Loucy (cell line): ENCODE results near the gene CXorf38.
A peak's percentile ranks its signal among the peaks of the same experiment; 100 is the strongest.

Experiments used
- H2AFZ ChIP-seq: fragments of 200-600 bp; sonication (generic); 2 replicates; pipeline ENCODE4 v1.6.0; 2016; ENCODE audit warnings: antibody characterized with exemption, mild to moderate bottlenecking, low read length, moderate library complexity
- H3F3A ChIP-seq: fragments of 200-600 bp; 2 replicates; pipeline ENCODE4 v1.6.0; 2016; ENCODE audit warnings: antibody characterized with exemption, low read depth, mild to moderate bottlenecking
- H3K27me3 ChIP-seq: fragments of 200-600 bp; sonication (generic); 2 replicates; pipeline ENCODE4 v1.6.1; 2014; ENCODE audit warnings: low read length, mild to moderate bottlenecking; ENCODE audit not compliant: insufficient read depth, poor library complexity, severe bottlenecking
- H3K36me3 ChIP-seq: fragments of 200-600 bp; sonication (generic); 2 replicates; pipeline ENCODE4 v1.6.1; 2016; ENCODE audit warnings: low read length; ENCODE audit not compliant: insufficient read depth
- H3K4me1 ChIP-seq: fragments of 200-600 bp; sonication (generic); 2 replicates; pipeline ENCODE4 v1.5.1; 2014; ENCODE audit warnings: low read length, mild to moderate bottlenecking; ENCODE audit not compliant: insufficient read depth, poor library complexity, severe bottlenecking
- H3K4me2 ChIP-seq: fragments of 200-600 bp; sonication (generic); 2 replicates; pipeline ENCODE4 v1.6.0; 2014; ENCODE audit warnings: antibody characterized with exemption, low read length, low read depth, mild to moderate bottlenecking; ENCODE audit not compliant: poor library complexity, severe bottlenecking
- H3K4me3 ChIP-seq: fragments of 200-600 bp; sonication (generic); 2 replicates; pipeline ENCODE4 v1.5.1; 2014; ENCODE audit warnings: low read length, mild to moderate bottlenecking, mixed read lengths; ENCODE audit not compliant: poor library complexity, severe bottlenecking
- H3K79me2 ChIP-seq: fragments of 200-600 bp; sonication (generic); 2 replicates; pipeline ENCODE4 v1.6.1; 2014; ENCODE audit warnings: low read length; ENCODE audit not compliant: insufficient read depth
- H3K9ac ChIP-seq: fragments of 200-600 bp; sonication (generic); 2 replicates; pipeline ENCODE4 v1.6.0; 2014; ENCODE audit warnings: mild to moderate bottlenecking, low read depth, low read length, moderate library complexity; ENCODE audit not compliant: poor library complexity, severe bottlenecking
- H3K9me2 ChIP-seq: fragments of 200-600 bp; sonication (generic); replicated peaks from 2 replicates; pipeline ENCODE4 v1.6.1; 2016; ENCODE audit warnings: low read depth, low read length, mixed read lengths
- H3K9me3 ChIP-seq: fragments of 200-600 bp; sonication (generic); 2 replicates; pipeline ENCODE4 v1.6.1; 2014; ENCODE audit warnings: mild to moderate bottlenecking, antibody characterized with exemption, low read length, low read depth; ENCODE audit not compliant: insufficient read depth
- H4K20me1 ChIP-seq: fragments of 200-600 bp; sonication (generic); 2 replicates; pipeline ENCODE4 v1.6.0; 2014; ENCODE audit warnings: antibody characterized with exemption, low read length, mild to moderate bottlenecking; ENCODE audit not compliant: insufficient read depth, poor library complexity, severe bottlenecking
- EZH2phosphoT487 ChIP-seq: fragments of 200-600 bp; IDR thresholded peaks from 2 replicates; pipeline ENCODE4 v1.6.1; 2018; ENCODE audit warnings: antibody characterized with exemption, mild to moderate bottlenecking, moderate library complexity, borderline replicate concordance
- TF ChIP-seq, protein P1 (sequence below): fragments of 200-600 bp; sonication (generic); conservative IDR thresholded peaks from 2 replicates; pipeline ENCODE4 v1.5.1; 2014; ENCODE audit warnings: mild to moderate bottlenecking, antibody characterized with exemption, low read length

The CXorf38 gene

DNA sequence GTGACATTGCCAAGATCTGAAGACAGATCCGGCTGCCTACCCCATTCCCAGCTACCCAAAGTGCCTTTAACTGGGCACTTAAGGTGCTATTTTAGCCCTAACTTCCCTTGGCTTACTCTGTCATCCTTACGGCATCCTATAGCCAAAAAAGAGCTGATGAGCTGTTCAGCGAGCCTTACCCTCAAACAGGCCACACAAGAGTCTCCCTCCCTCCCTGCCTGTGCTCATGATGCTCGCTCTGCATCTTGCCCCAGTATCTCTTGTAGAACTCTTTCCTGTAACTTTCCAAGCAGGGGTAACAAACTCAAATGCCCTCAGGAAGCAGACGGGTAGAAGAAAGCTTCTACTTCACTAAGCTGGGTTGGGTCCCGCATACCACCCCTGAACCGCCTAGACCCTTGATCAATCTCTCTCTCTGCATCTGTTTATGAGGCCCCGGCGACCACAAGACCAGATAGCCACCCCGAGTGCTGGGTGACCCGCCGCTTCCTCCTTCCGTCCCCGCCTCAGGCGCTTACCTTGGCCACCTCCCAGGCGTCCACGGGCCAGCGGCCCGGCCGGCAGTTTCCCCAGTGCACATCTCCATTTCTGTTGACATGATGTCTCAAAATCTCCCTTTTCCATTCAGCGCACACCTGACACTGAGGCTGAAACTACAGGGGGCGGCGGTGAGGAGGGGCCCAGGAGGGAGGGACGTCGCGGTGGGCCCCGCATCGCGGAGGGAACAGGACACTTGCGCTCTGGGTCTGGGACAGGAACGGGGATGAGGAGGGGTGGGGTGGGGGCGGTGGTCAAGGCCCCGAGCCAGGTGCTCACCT is 663 bp downstream of the CXorf38 start:
- TF ChIP-seq, protein P1, sequence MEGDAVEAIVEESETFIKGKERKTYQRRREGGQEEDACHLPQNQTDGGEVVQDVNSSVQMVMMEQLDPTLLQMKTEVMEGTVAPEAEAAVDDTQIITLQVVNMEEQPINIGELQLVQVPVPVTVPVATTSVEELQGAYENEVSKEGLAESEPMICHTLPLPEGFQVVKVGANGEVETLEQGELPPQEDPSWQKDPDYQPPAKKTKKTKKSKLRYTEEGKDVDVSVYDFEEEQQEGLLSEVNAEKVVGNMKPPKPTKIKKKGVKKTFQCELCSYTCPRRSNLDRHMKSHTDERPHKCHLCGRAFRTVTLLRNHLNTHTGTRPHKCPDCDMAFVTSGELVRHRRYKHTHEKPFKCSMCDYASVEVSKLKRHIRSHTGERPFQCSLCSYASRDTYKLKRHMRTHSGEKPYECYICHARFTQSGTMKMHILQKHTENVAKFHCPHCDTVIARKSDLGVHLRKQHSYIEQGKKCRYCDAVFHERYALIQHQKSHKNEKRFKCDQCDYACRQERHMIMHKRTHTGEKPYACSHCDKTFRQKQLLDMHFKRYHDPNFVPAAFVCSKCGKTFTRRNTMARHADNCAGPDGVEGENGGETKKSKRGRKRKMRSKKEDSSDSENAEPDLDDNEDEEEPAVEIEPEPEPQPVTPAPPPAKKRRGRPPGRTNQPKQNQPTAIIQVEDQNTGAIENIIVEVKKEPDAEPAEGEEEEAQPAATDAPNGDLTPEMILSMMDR = no peak
- no peak for TF ChIP-seq EZH2phosphoT487
- Histone ChIP-seq H3K9me3 (no peaks in the 10 kb centered on the region), H3K79me2 (peaks cover 52% of the 10 kb centered on the region), H3K4me3 (peak overlapping the region; percentile 86), H3K9ac (peak overlapping the region; percentile 78), H3F3A (no peaks in the 10 kb centered on the region), H2AFZ (peak overlapping the region; percentile 55; the same call in 1 of the 2 replicates), H3K4me1 (peaks cover 14% of the 10 kb centered on the region), H4K20me1 (no peaks in the 10 kb centered on the region), H3K9me2 (no peaks in the 10 kb centered on the region), H3K27me3 (no peaks in the 10 kb centered on the region), H3K36me3 (no peaks in the 10 kb centered on the region), H3K4me2 (peak overlapping the region; percentile 94)

DNA sequence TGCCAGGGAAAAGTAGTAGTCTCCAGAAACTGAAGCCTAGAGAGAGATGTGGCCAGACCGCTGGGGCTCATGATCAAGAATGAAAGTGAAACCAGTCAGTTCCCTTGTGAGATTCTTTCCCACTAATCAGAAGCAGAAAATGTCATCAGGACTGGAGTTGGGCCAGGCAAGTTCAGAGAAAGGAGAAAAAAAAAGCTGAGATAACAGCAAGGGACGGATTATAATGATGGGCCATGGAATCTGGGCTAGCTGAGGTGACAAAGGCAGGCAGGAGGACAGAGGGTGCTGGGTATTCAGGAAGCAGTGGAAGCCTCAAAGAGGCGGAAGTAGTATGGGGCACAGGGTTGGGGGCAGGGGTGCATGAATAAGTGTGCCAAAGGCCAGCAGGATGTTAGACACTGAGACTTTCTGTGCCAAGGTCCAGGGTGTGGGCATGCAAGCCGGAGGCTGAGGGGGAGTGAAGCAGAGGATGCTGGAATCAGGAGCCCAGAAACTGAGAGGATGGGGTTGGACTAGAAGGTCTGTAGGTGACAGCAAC is 2.5 kb downstream of the CXorf38 start:
- H3K4me3 ChIP-seq = peak overlapping the region; percentile 76
- no peaks in the 10 kb centered on the region for H4K20me1 ChIP-seq
- H3K4me2 ChIP-seq = peak overlapping the region; percentile 66
- H3K27me3 ChIP-seq = no peaks in the 10 kb centered on the region
- H3K9me3 ChIP-seq = no peaks in the 10 kb centered on the region
- H3F3A ChIP-seq = no peaks in the 10 kb centered on the region
- peaks cover 55% of the 10 kb centered on the region for H3K79me2 ChIP-seq
- no peak overlapping the region for H2AFZ ChIP-seq
- peak overlapping the region; percentile 77 for H3K9ac ChIP-seq
- H3K9me2 ChIP-seq = no peaks in the 10 kb centered on the region
- no peaks in the 10 kb centered on the region for H3K36me3 ChIP-seq
- no peak for TF ChIP-seq EZH2phosphoT487
- TF ChIP-seq, protein P1 = no peak
- H3K4me1 ChIP-seq = peaks cover 14% of the 10 kb centered on the region

DNA sequence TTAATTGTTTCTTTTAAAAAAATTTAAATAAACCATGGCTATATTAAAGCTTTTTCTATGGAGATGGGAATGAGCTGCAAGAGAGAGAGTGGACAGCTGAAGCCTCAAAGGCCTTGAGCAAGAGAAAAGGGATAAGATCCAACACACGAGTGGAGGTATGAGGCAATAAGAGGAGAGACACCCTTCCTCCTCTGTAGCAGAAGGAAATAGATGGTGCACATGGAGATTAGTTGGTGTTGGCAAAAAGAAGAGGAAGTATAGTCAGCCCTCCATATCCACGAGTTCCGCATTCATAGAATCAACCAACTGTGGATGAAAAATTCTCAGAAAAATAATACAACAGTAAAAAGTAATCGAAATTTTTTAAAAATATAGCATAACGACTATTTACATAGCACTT is 3.2 kb downstream of the CXorf38 start:
- Histone ChIP-seq H3K9ac (peak overlapping the region; percentile 77), H3K4me2 (peak overlapping the region; percentile 66), H4K20me1 (no peaks in the 10 kb centered on the region), H3K79me2 (peaks cover 55% of the 10 kb centered on the region), H3K36me3 (no peaks in the 10 kb centered on the region), H3K4me3 (peak overlapping the region; percentile 76), H3K27me3 (no peaks in the 10 kb centered on the region), H3K9me3 (no peaks in the 10 kb centered on the region), H3K9me2 (no peaks in the 10 kb centered on the region), H2AFZ (no peak overlapping the region), H3F3A (no peaks in the 10 kb centered on the region), H3K4me1 (peaks cover 14% of the 10 kb centered on the region)
- TF ChIP-seq EZH2phosphoT487 = no peak
- TF ChIP-seq, protein P1 = no peak
